ENCODE measurements around the gene RP9. TPM values are rescaled to one million over a fixed set of nuclear protein-coding genes. Genes with fewer than 3 reads are reported as not detected.
A peak's percentile ranks its signal among the peaks of the same experiment; 100 is the strongest.

The RP9 gene
- total and polyA plus RNA-seq, 2 of the 13 experiments (the other 11 are each of a cell fraction or from before 2014, with no cell fraction given), result 14.2 to 18.6 TPM

DNA sequence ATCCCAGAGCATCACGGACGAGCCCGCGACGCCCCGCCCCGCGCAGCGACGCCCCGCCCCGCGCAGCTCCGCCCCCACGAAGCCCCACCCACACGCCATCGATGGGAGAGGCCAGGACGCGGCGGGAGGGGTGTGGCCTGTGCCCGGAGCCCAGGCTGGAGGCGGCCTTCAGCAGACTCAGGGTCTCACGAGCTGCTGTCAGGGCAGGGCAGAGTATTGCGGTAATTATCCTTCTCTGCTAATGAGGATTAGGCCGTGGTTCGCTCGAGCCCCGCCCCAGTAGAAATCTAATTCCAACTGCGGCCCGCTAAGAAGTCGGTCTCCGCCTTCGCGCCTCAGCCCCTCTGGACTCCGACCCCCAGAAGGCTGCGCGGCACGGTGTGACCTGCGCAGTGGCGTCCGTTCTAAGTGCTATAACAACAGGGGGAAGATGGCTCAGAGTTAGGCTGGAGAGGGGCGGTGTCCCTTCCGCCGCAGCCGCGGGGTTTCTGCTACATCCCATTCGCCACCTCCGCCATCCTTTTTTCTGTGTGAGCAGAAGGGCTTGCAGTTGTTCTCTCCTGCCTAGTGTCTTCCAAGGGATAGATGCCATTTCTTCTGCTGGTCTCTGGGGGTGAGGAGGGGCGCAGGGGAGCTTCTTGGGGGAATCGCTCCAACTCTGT is 46.3 kb downstream of the RP9 start (continued):
- TF ChIP-seq, protein P1, sequence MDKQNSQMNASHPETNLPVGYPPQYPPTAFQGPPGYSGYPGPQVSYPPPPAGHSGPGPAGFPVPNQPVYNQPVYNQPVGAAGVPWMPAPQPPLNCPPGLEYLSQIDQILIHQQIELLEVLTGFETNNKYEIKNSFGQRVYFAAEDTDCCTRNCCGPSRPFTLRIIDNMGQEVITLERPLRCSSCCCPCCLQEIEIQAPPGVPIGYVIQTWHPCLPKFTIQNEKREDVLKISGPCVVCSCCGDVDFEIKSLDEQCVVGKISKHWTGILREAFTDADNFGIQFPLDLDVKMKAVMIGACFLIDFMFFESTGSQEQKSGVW (CRISPR knock-in tag; IDR thresholded peaks at IDR 0.05; ENCODE audit: borderline replicate concordance), result peak; percentile 63; the same call in 1 of the 2 replicates
- TF ChIP-seq WIZ (CRISPR knock-in tag; IDR thresholded peaks at IDR 0.05), result no peak
- TF ChIP-seq RARG (CRISPR knock-in tag; IDR thresholded peaks at IDR 0.05; ENCODE audit: low read depth), result 0 out of 2 replicates have a peak, but pooled peaks have one; percentile 56
- peak; percentile 65; the same call in 1 of the 2 replicates for TF ChIP-seq ZSCAN25 (CRISPR knock-in tag; IDR thresholded peaks at IDR 0.05)
- TF ChIP-seq ZNF644 (CRISPR knock-in tag; IDR thresholded peaks at IDR 0.05; ENCODE audit: low read depth), result no peak
- 0 out of 2 replicates have a peak, but pooled peaks have one; percentile 6 for TF ChIP-seq TBX3 (IDR thresholded peaks at IDR 0.05; ENCODE audit: borderline replicate concordance)
- TF ChIP-seq CCAR2 (optimal IDR thresholded peaks at IDR 0.05; ENCODE audit: low read depth, low read length), result no peak
- TF ChIP-seq ELF1 (CRISPR knock-in tag; IDR thresholded peaks at IDR 0.05), result no peak; the same call in none of the 2 replicates
- no peak for TF ChIP-seq ZNF777 (CRISPR knock-in tag; IDR thresholded peaks at IDR 0.05)
- TF ChIP-seq GATA4 (IDR thresholded peaks at IDR 0.05; ENCODE audit: borderline replicate concordance, low read depth), result 0 out of 2 replicates have a peak, but pooled peaks have one; percentile 61
- TF ChIP-seq SRSF1 (optimal IDR thresholded peaks at IDR 0.05; ENCODE audit: low read depth, low read length), result no peak
- TF ChIP-seq TOPORS (CRISPR knock-in tag; IDR thresholded peaks at IDR 0.05), result no peak
- TF ChIP-seq ZBTB38 (CRISPR knock-in tag; IDR thresholded peaks at IDR 0.05), result 0 out of 2 replicates have a peak, but pooled peaks have one; percentile 8
- peak; percentile 91 for TF ChIP-seq ZNF501 (CRISPR knock-in tag; IDR thresholded peaks at IDR 0.05)
- TF ChIP-seq FOXP1 (IDR thresholded peaks at IDR 0.05), result no peak
- no peak; the same call in 1 of the 2 replicates for TF ChIP-seq FOXP1 (CRISPR knock-in tag; IDR thresholded peaks at IDR 0.05)
- TF ChIP-seq LCORL (IDR thresholded peaks at IDR 0.05), result no peak
- TF ChIP-seq LCORL (CRISPR knock-in tag; IDR thresholded peaks at IDR 0.05), result peak; percentile 34; the same call in 1 of the 2 replicates
- TF ChIP-seq SKI (IDR thresholded peaks at IDR 0.05; ENCODE audit: partially characterized antibody), result no peak
- TF ChIP-seq HMGA1 (CRISPR knock-in tag; conservative IDR thresholded peaks at IDR 0.05), result no peak
- TF ChIP-seq ZNF337 (CRISPR knock-in tag; IDR thresholded peaks at IDR 0.05; ENCODE audit: borderline replicate concordance, low read depth), result no peak
- peak; percentile 67 for TF ChIP-seq GATAD1 (CRISPR knock-in tag; IDR thresholded peaks at IDR 0.05)
- no peak for TF ChIP-seq GZF1 (CRISPR knock-in tag; IDR thresholded peaks at IDR 0.05)
- TF ChIP-seq IKZF5 (CRISPR knock-in tag; IDR thresholded peaks at IDR 0.05), result no peak; the same call in 1 of the 2 replicates
- TF ChIP-seq, protein P2, sequence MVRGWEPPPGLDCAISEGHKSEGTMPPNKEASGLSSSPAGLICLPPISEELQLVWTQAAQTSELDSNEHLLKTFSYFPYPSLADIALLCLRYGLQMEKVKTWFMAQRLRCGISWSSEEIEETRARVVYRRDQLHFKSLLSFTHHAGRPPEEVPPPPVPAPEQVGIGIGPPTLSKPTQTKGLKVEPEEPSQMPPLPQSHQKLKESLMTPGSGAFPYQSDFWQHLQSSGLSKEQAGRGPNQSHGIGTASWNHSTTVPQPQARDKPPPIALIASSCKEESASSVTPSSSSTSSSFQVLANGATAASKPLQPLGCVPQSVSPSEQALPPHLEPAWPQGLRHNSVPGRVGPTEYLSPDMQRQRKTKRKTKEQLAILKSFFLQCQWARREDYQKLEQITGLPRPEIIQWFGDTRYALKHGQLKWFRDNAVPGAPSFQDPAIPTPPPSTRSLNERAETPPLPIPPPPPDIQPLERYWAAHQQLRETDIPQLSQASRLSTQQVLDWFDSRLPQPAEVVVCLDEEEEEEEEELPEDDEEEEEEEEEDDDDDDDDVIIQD (CRISPR knock-in tag; IDR thresholded peaks at IDR 0.05; ENCODE audit: low read depth), result no peak
- TF ChIP-seq PRDM15 (CRISPR knock-in tag; IDR thresholded peaks at IDR 0.05), result no peak
